Liver (tissue), 10 donors: ENCODE results near the gene DAND5. TPM values are rescaled to one million over a fixed set of nuclear protein-coding genes. Genes with fewer than 3 reads are reported as not detected.

Source experiments
- DNase-seq: peaks from one replicate; pipeline ENCODE4 v3.0.0-alpha.2; 2017; ENCODE audit warnings: low spot score
- H3K27ac ChIP-seq, 2 donors: one replicate each; pipeline ENCODE4 v1.7.0; 2013; ENCODE audit warnings: inconsistent platforms in 2 of 2, low read length in 2 of 2, control low read depth in 1 of 2, low read depth in 1 of 2, mild to moderate bottlenecking in 1 of 2
- H3K27me3 ChIP-seq, 4 donors: one replicate each; pipeline versions ENCODE4 v1.6.1 to v1.7.0; 2013; ENCODE audit warnings: low read length in 3 of 4, inconsistent platforms in 1 of 4, mild to moderate bottlenecking in 1 of 4, moderate library complexity in 1 of 4; ENCODE audit not compliant: control insufficient read depth in 4 of 4, insufficient read depth in 4 of 4
- H3K36me3 ChIP-seq, 4 donors: one replicate each; pipeline versions ENCODE4 v1.6.1 to v1.7.0; 2013; ENCODE audit warnings: low read length in 3 of 4, mild to moderate bottlenecking in 3 of 4, low read depth in 1 of 4, moderate library complexity in 1 of 4; ENCODE audit not compliant: control insufficient read depth in 4 of 4, insufficient read depth in 3 of 4
- H3K4me1 ChIP-seq, 4 donors: one replicate each; pipeline versions ENCODE4 v1.6.1 to v1.7.0; 2013; ENCODE audit warnings: low read length in 3 of 4, mild to moderate bottlenecking in 3 of 4, moderate library complexity in 1 of 4; ENCODE audit not compliant: control insufficient read depth in 4 of 4, insufficient read depth in 4 of 4
- H3K4me3 ChIP-seq, 3 donors: one replicate each; pipeline versions ENCODE4 v1.6.1 to v1.7.0; 2013; ENCODE audit warnings: low read length in 3 of 3, control low read depth in 1 of 3, low read depth in 1 of 3, mild to moderate bottlenecking in 1 of 3
- H3K9ac ChIP-seq, 2 donors: one replicate each; pipeline ENCODE4 v1.7.0; 2013; ENCODE audit warnings: low read length in 2 of 2, mild to moderate bottlenecking in 2 of 2, moderate library complexity in 2 of 2, control low read depth in 1 of 2, low read depth in 1 of 2
- H3K9me3 ChIP-seq, 4 donors: one replicate each; pipeline versions ENCODE4 v1.6.1 to v1.7.0; 2013; ENCODE audit warnings: low read length in 3 of 4; ENCODE audit not compliant: control insufficient read depth in 4 of 4
- HNF4A ChIP-seq, 2 donors: conservative IDR thresholded peaks; 2 replicates each; pipeline ENCODE4 v1.6.1; 2016; ENCODE audit warnings: antibody characterized with exemption in 2 of 2, mild to moderate bottlenecking in 2 of 2
- REST ChIP-seq: IDR thresholded peaks from 2 replicates; pipeline ENCODE4 v1.6.1; 2016; ENCODE audit warnings: antibody characterized with exemption, mild to moderate bottlenecking
- YY1 ChIP-seq: IDR thresholded peaks from 2 replicates; pipeline ENCODE4 v1.6.1; 2016; ENCODE audit warnings: antibody characterized with exemption, mild to moderate bottlenecking
- WGBS: extraction: QIAGEN DNeasy Blood & Tissue Kit; methylation state at CpG from one replicate; pipeline ENCODE4 v1.1.7; 2013; 5-methylcytosine and 5-hydroxymethylcytosine counted together
- polyA plus RNA-seq, 2 donors: library from polyadenylated mRNA; stranded (reverse) in 1 of 2; unstranded in 1 of 2; fragments of 200-250 nt in 1 of 2; fragments of >200 nt in 1 of 2; fragmentation: Nextera tagmentation in 1 of 2; extraction: Ambion mirVana in 1 of 2; gene quantifications; one replicate each; pipeline versions ENCODE4 v1.2.1 to v1.2.3, GENCODE V29; 2013 to 2015
- small RNA-seq: library from RNA; depleted of rRNA; stranded (forward); fragments of <200 nt; gene quantifications from one replicate; pipeline ENCODE3, GENCODE V24; 2014
- total RNA-seq, 2 donors: library from RNA; depleted of rRNA; stranded (reverse); fragments of >200 nt; gene quantifications; one replicate each; pipeline ENCODE4 v1.2.3, GENCODE V29; 2014
- donor health status: healthy.
- donor health status: healthy.
- donor health status: healthy.
- donor health status: healthy.
- donor health status: healthy.

Gene DAND5
- total and polyA plus RNA-seq, 4 donors = 0.23 TPM; not detected in 3

GRCh38 chr19:13023656-13024055 lies 54.3 kb downstream of the DAND5 start:
- Histone ChIP-seq H3K27ac (peak overlapping the region in 1 of 2 donors; percentile 85), H3K36me3 (no peaks in the 10 kb centered on the region), H3K9me3 (no peaks in the 10 kb centered on the region), H3K4me1 (peaks cover 8 to 66% (median 47%) of the 10 kb centered on the region in 4 donors), H3K9ac (no peak overlapping the region), H3K27me3 (no peaks in the 10 kb centered on the region), H3K4me3 (peak overlapping the region in 2 of 3 donors; percentile 44 to 62)
- DNase-seq = no peak
- TF ChIP-seq HNF4A (conservative IDR thresholded peaks at IDR 0.05) (no peak), REST (no peak), YY1 (no peak)
- WGBS = 2% methylated on average over 8 of the region's 8 CpGs

Small RNAs within 50 kb of the gene (small RNA-seq; reads per million reads assigned to genes)
- gene MIR5695 (0.24 reads per million, percentile 14 among the genes with 10 or more reads in this experiment), gene MIR6515 (not detected)

Other genes starting within 250 kb of the DAND5 start
- gene TNPO2, start 245.6 kb upstream of the DAND5 start, total RNA-seq = 10 to 100 TPM; 19.6 to 22.2 TPM
- 10 to 100 TPM in 1 of 2 donors, 1 to 10 TPM in 1; 6.3 to 12.1 TPM for gene TNPO2, start 245.6 kb upstream of the DAND5 start, polyA plus RNA-seq
- gene TRIR, start 234.9 kb upstream of the DAND5 start, total RNA-seq = 10 to 100 TPM; 69.3 to 84.3 TPM
- gene TRIR, start 234.9 kb upstream of the DAND5 start, polyA plus RNA-seq = 100 to 1,000 TPM; 106 to 169 TPM
- gene GET3, start 232.1 kb upstream of the DAND5 start, total RNA-seq = 10 to 100 TPM; 23.4 to 31.0 TPM
- gene GET3, start 232.1 kb upstream of the DAND5 start, polyA plus RNA-seq = 10 to 100 TPM; 22.8 to 44.1 TPM
- not detected for gene BEST2, start 217.8 kb upstream of the DAND5 start, total RNA-seq
- not detected for gene BEST2, start 217.8 kb upstream of the DAND5 start, polyA plus RNA-seq
- 10 to 100 TPM; 11.3 to 36.4 TPM for gene HOOK2, start 194.0 kb upstream of the DAND5 start, total RNA-seq
- 10 to 100 TPM; 12.9 to 17.0 TPM for gene HOOK2, start 194.0 kb upstream of the DAND5 start, polyA plus RNA-seq
- gene JUNB, start 178.1 kb upstream of the DAND5 start, total RNA-seq = 10 to 100 TPM; 68.6 to 79.2 TPM
- gene JUNB, start 178.1 kb upstream of the DAND5 start, polyA plus RNA-seq = 10 to 100 TPM; 32.7 to 44.6 TPM
- gene PRDX2, start 167.8 kb upstream of the DAND5 start, total RNA-seq = 1,000 to 10,000 TPM in 1 of 2 donors, 100 to 1,000 TPM in 1; 222 to 1,737 TPM
- gene PRDX2, start 167.8 kb upstream of the DAND5 start, polyA plus RNA-seq = 100 to 1,000 TPM; 265 to 301 TPM
- under 1 TPM in 1 of 2 donors, not detected in 1; 0.33 TPM for gene THSD8, start 167.5 kb upstream of the DAND5 start, total RNA-seq
- gene THSD8, start 167.5 kb upstream of the DAND5 start, polyA plus RNA-seq = under 1 TPM; 0.22 to 0.35 TPM
- 10 to 100 TPM in 1 of 2 donors, 1 to 10 TPM in 1; 1.8 to 17.5 TPM for gene RNASEH2A, start 163.0 kb upstream of the DAND5 start, total RNA-seq
- gene RNASEH2A, start 163.0 kb upstream of the DAND5 start, polyA plus RNA-seq = 1 to 10 TPM; 2.3 to 4.6 TPM
- not detected for gene RTBDN, start 135.0 kb upstream of the DAND5 start, total RNA-seq
- not detected for gene RTBDN, start 135.0 kb upstream of the DAND5 start, polyA plus RNA-seq
- under 1 TPM; 0.08 to 0.19 TPM for gene MAST1, start 131.1 kb upstream of the DAND5 start, total RNA-seq
- under 1 TPM; 0.26 to 0.54 TPM for gene MAST1, start 131.1 kb upstream of the DAND5 start, polyA plus RNA-seq
- gene DNASE2, start 88.1 kb upstream of the DAND5 start, total RNA-seq = 10 to 100 TPM; 11.9 to 13.7 TPM
- gene DNASE2, start 88.1 kb upstream of the DAND5 start, polyA plus RNA-seq = 10 to 100 TPM; 11.3 to 18.4 TPM
- 100 to 1,000 TPM in 1 of 2 donors, not detected in 1; 234 TPM for gene KLF1, start 82.4 kb upstream of the DAND5 start, total RNA-seq
- not detected for gene KLF1, start 82.4 kb upstream of the DAND5 start, polyA plus RNA-seq
- gene GCDH, start 78.4 kb upstream of the DAND5 start, total RNA-seq = 100 to 1,000 TPM in 1 of 2 donors, 10 to 100 TPM in 1; 65.8 to 118 TPM
- gene GCDH, start 78.4 kb upstream of the DAND5 start, polyA plus RNA-seq = 10 to 100 TPM; 68.6 to 87.7 TPM
- gene SYCE2, start 50.3 kb upstream of the DAND5 start, total RNA-seq = under 1 TPM in 1 of 2 donors, not detected in 1; 0.42 TPM
- under 1 TPM; 0.07 to 0.43 TPM for gene SYCE2, start 50.3 kb upstream of the DAND5 start, polyA plus RNA-seq
- 10 to 100 TPM; 29.8 to 34.0 TPM for gene FARSA, start 35.9 kb upstream of the DAND5 start, total RNA-seq
- gene FARSA, start 35.9 kb upstream of the DAND5 start, polyA plus RNA-seq = 10 to 100 TPM; 34.7 to 50.1 TPM
- gene CALR, start 31.0 kb upstream of the DAND5 start, total RNA-seq = 1,000 to 10,000 TPM in 1 of 2 donors, 100 to 1,000 TPM in 1; 618 to 1,316 TPM
- gene CALR, start 31.0 kb upstream of the DAND5 start, polyA plus RNA-seq = 1,000 to 10,000 TPM in 1 of 2 donors, 100 to 1,000 TPM in 1; 913 to 1,228 TPM
- 100 to 1,000 TPM in 1 of 2 donors, 10 to 100 TPM in 1; 42.9 to 112 TPM for gene RAD23A, start 23.7 kb upstream of the DAND5 start, total RNA-seq
- gene RAD23A, start 23.7 kb upstream of the DAND5 start, polyA plus RNA-seq = 10 to 100 TPM; 45.0 to 88.6 TPM
- 10 to 100 TPM in 1 of 2 donors, 1 to 10 TPM in 1; 8.4 to 22.1 TPM for gene GADD45GIP1, start 12.4 kb upstream of the DAND5 start, total RNA-seq
- gene GADD45GIP1, start 12.4 kb upstream of the DAND5 start, polyA plus RNA-seq = 10 to 100 TPM; 23.6 to 54.2 TPM
- 10 to 100 TPM; 10.3 to 18.4 TPM for gene NFIX, start 25.9 kb downstream of the DAND5 start, total RNA-seq
- gene NFIX, start 25.9 kb downstream of the DAND5 start, polyA plus RNA-seq = 10 to 100 TPM in 1 of 2 donors, 1 to 10 TPM in 1; 3.3 to 14.8 TPM
- 10 to 100 TPM in 1 of 2 donors, 1 to 10 TPM in 1; 2.0 to 69.7 TPM for gene LYL1, start 133.3 kb downstream of the DAND5 start, total RNA-seq
- gene LYL1, start 133.3 kb downstream of the DAND5 start, polyA plus RNA-seq = 1 to 10 TPM in 1 of 2 donors, under 1 TPM in 1; 0.35 to 2.6 TPM
- 10 to 100 TPM in 1 of 2 donors, 1 to 10 TPM in 1; 8.3 to 15.6 TPM for gene TRMT1, start 147.2 kb downstream of the DAND5 start, total RNA-seq
- 10 to 100 TPM in 1 of 2 donors, 1 to 10 TPM in 1; 9.8 to 13.7 TPM for gene TRMT1, start 147.2 kb downstream of the DAND5 start, polyA plus RNA-seq
- gene NACC1, start 148.7 kb downstream of the DAND5 start, total RNA-seq = 10 to 100 TPM; 16.7 to 18.7 TPM
- 10 to 100 TPM in 1 of 2 donors, under 1 TPM in 1; 0.86 to 24.7 TPM for gene NACC1, start 148.7 kb downstream of the DAND5 start, polyA plus RNA-seq
- 10 to 100 TPM; 15.7 to 23.3 TPM for gene STX10, start 180.8 kb downstream of the DAND5 start, total RNA-seq
- 10 to 100 TPM; 19.2 to 32.7 TPM for gene STX10, start 180.8 kb downstream of the DAND5 start, polyA plus RNA-seq
- 10 to 100 TPM; 11.4 to 20.3 TPM for gene IER2, start 180.8 kb downstream of the DAND5 start, total RNA-seq
- gene IER2, start 180.8 kb downstream of the DAND5 start, polyA plus RNA-seq = 10 to 100 TPM; 23.6 to 38.9 TPM